Lower leg skin (tissue), 4 donors: ENCODE results near the gene PTPRN2. TPM values are rescaled to one million over a fixed set of nuclear protein-coding genes. Genes with fewer than 3 reads are reported as not detected.
A peak's percentile ranks its signal among the peaks of the same experiment; 100 is the strongest.

Experiments used
- DNase-seq, 2 donors: peaks; one replicate each; pipeline ENCODE4 v3.0.0-alpha.2; 2019; ENCODE audit warnings: low spot score in 2 of 2
- H3K4me3 ChIP-seq: fragments of 200-600 bp; sonication (generic); 2 replicates; pipeline ENCODE4 v1.5.1; 2017; ENCODE audit warnings: mild to moderate bottlenecking, low read depth; ENCODE audit not compliant: poor library complexity, severe bottlenecking
- CTCF ChIP-seq, 3 donors: fragments of 450-650 bp; IDR thresholded peaks; one replicate each; pipeline ENCODE4 v1.5.1; 2016; ENCODE audit warnings: antibody characterized with exemption in 3 of 3, mild to moderate bottlenecking in 3 of 3, moderate library complexity in 2 of 3
- POLR2A ChIP-seq, 2 donors: fragments of 450-650 bp; IDR thresholded peaks; one replicate each; pipeline ENCODE4 v1.6.1; 2016 to 2017; ENCODE audit warnings: antibody characterized with exemption in 2 of 2, mild to moderate bottlenecking in 1 of 2, moderate library complexity in 1 of 2
- WGBS, 2 donors: methylation state at CpG; one replicate each; pipeline ENCODE4 v1.1.5; 2018; 5-methylcytosine and 5-hydroxymethylcytosine counted together
- intact Hi-C: fragments of 100-400 bp; cut with DNase I; formaldehyde crosslinking; loops from one replicate; pipeline ENCODE4 v1.15.0; 2023; ENCODE audit warnings: low total_unique reads
- total RNA-seq, 4 donors: library from RNA; depleted of rRNA; stranded (reverse); fragments of >200 nt; gene quantifications; one replicate each; pipeline ENCODE4 v1.1.0, GENCODE V29; 2016

PTPRN2 gene
- total RNA-seq, 4 donors from 2014 or later, result 0.11 to 1.6 (median 0.92) TPM

GRCh38 chr7:157521061-157521731, 1066.4 kb downstream of the PTPRN2 start:
- peak in 1 of 2 donors; percentile 66 for DNase-seq
- 91 to 93% methylated on average over 20 to 27 of the region's 28 CpGs for WGBS, 2 donors
- no peak overlapping the region for H3K4me3 ChIP-seq
- intact Hi-C loops, result no loop called here
- TF ChIP-seq POLR2A (IDR thresholded peaks at IDR 0.05) (no peak), CTCF (IDR thresholded peaks at IDR 0.05) (no peak)

GRCh38 chr7:157520249-157520648, 1067.4 kb downstream of the PTPRN2 start:
- H3K4me3 ChIP-seq, result no peak overlapping the region
- 61 to 68% methylated on average over 8 of the region's 8 CpGs for whole genome bisulfite sequencing, 2 donors
- intact Hi-C loops, result no loop called here
- no peak for TF ChIP-seq CTCF (IDR thresholded peaks at IDR 0.05)
- TF ChIP-seq POLR2A (IDR thresholded peaks at IDR 0.05), result no peak
- peak in 1 of 2 donors; percentile 74 for DNase-seq

- peak in 1 of 2 donors; percentile 70 for DNase-seq
- intact Hi-C loops, result no loop called here
- 57 to 67% methylated on average over 15 to 16 of the region's 16 CpGs for WGBS, 2 donors
- no peak overlapping the region for H3K4me3 ChIP-seq
- TF ChIP-seq CTCF (IDR thresholded peaks at IDR 0.05) (no peak), POLR2A (IDR thresholded peaks at IDR 0.05) (no peak)
These were observed 1067.8 kb downstream of the PTPRN2 start for GRCh38 chr7:157519798-157520244.

- intact Hi-C loops, result no loop called here
- no peak overlapping the region for H3K4me3 ChIP-seq
- TF ChIP-seq POLR2A (IDR thresholded peaks at IDR 0.05) (no peak), CTCF (IDR thresholded peaks at IDR 0.05) (no peak)
- 62 to 68% methylated on average over 10 of the region's 10 CpGs for WGBS, 2 donors
- DNase-seq, result peak in 1 of 2 donors; percentile 45
These were observed 1068.4 kb downstream of the PTPRN2 start for GRCh38 chr7:157519246-157519645.

GRCh38 chr7:157518514-157519175, 1069.0 kb downstream of the PTPRN2 start:
- TF ChIP-seq CTCF (IDR thresholded peaks at IDR 0.05) (no peak), POLR2A (IDR thresholded peaks at IDR 0.05) (no peak)
- DNase-seq, result peak in 1 of 2 donors; percentile 71
- H3K4me3 ChIP-seq, result no peak overlapping the region
- 82 to 83% methylated on average over 6 of the region's 6 CpGs for WGBS, 2 donors
- intact Hi-C loops, result no loop called here
